Progenitor cell of endocrine pancreas (in vitro differentiated cells): ENCODE measurements around the gene SYT5. TPM values are rescaled to one million over a fixed set of nuclear protein-coding genes. Genes with fewer than 3 reads are reported as not detected.

Experiments
- DNase-seq: peaks from one replicate; pipeline ENCODE4 v3.0.0; 2021; ENCODE audit warnings: low spot score; ENCODE audit not compliant: unreplicated experiment
- H3K27ac Mint-ChIP-seq: 2 replicates; pipeline ENCODE4 v1.8.0; 2021; ENCODE audit warnings: mild to moderate bottlenecking, moderate library complexity, mixed read lengths
- H3K27me3 Mint-ChIP-seq: 2 replicates; pipeline ENCODE4 v1.8.0; 2021; ENCODE audit warnings: mixed read lengths
- H3K36me3 Mint-ChIP-seq: 2 replicates; pipeline ENCODE4 v1.8.0; 2022; ENCODE audit warnings: mixed read lengths; ENCODE audit not compliant: insufficient read depth
- H3K4me1 Mint-ChIP-seq: 2 replicates; pipeline ENCODE4 v1.8.0; 2021; ENCODE audit warnings: low read depth, mixed read lengths
- H3K4me3 Mint-ChIP-seq: 2 replicates; pipeline ENCODE4 v1.8.0; 2021; ENCODE audit warnings: low read depth, mild to moderate bottlenecking, moderate library complexity, mixed read lengths
- H3K9me3 Mint-ChIP-seq: 2 replicates; pipeline ENCODE4 v1.8.0; 2021; ENCODE audit warnings: low read depth, mixed read lengths
- CTCF ChIP-seq: fragments of 200-600 bp; sonication (generic); IDR thresholded peaks from one replicate; pipeline ENCODE4 v1.5.0; 2021; ENCODE audit warnings: antibody characterized with exemption, mild to moderate bottlenecking; ENCODE audit not compliant: unreplicated experiment
- total RNA-seq: library from RNA; stranded (reverse); gene quantifications from 2 replicates; pipeline ENCODE4 v1.2.1, GENCODE V29; 2021

Gene SYT5
- total RNA-seq, 1 donor from 2014 or later, result 4.8 TPM

- Mint-ChIP-seq H3K4me3 (no peak overlapping the region), H3K27me3 (peaks cover 32% of the 10 kb centered on the region), H3K9me3 (no peaks in the 10 kb centered on the region), H3K27ac (no peak overlapping the region), H3K4me1 (peaks cover 2% of the 10 kb centered on the region), H3K36me3 (no peaks in the 10 kb centered on the region)
- TF ChIP-seq CTCF, result no peak
- no peak for DNase-seq
Observed at GRCh38 chr19:55161571-55162322, 18.3 kb downstream of the SYT5 start.

- Mint-ChIP-seq H3K27ac (no peak overlapping the region), H3K27me3 (peaks cover 38% of the 10 kb centered on the region), H3K9me3 (no peaks in the 10 kb centered on the region), H3K4me1 (peaks cover 2% of the 10 kb centered on the region), H3K36me3 (no peaks in the 10 kb centered on the region), H3K4me3 (no peak overlapping the region)
- no peak for TF ChIP-seq CTCF
- DNase-seq, result no peak
Observed at GRCh38 chr19:55160986-55161365, 19.1 kb downstream of the SYT5 start.

- peak; percentile 92 for TF ChIP-seq CTCF
- H3K9me3 Mint-ChIP-seq, result no peaks in the 10 kb centered on the region
- H3K27ac Mint-ChIP-seq, result no peak overlapping the region
- no peaks in the 10 kb centered on the region for H3K36me3 Mint-ChIP-seq
- H3K4me1 Mint-ChIP-seq, result peaks cover 2% of the 10 kb centered on the region
- DNase-seq, result peak; percentile 85
- H3K4me3 Mint-ChIP-seq, result no peak overlapping the region
- H3K27me3 Mint-ChIP-seq, result peaks cover 38% of the 10 kb centered on the region
Observed at GRCh38 chr19:55160128-55160985, 19.7 kb downstream of the SYT5 start.

- no peak for TF ChIP-seq CTCF
- no peaks in the 10 kb centered on the region for H3K9me3 Mint-ChIP-seq
- H3K4me1 Mint-ChIP-seq, result peaks cover 2% of the 10 kb centered on the region
- DNase-seq, result no peak
- H3K4me3 Mint-ChIP-seq, result no peak overlapping the region
- peaks cover 43% of the 10 kb centered on the region for H3K27me3 Mint-ChIP-seq
- H3K36me3 Mint-ChIP-seq, result no peaks in the 10 kb centered on the region
- no peak overlapping the region for H3K27ac Mint-ChIP-seq
Observed at GRCh38 chr19:55158848-55159749, 21.0 kb downstream of the SYT5 start.

- peaks cover 39% of the 10 kb centered on the region for H3K27me3 Mint-ChIP-seq
- H3K36me3 Mint-ChIP-seq, result no peaks in the 10 kb centered on the region
- no peak overlapping the region for H3K27ac Mint-ChIP-seq
- no peak overlapping the region for H3K4me3 Mint-ChIP-seq
- no peak for DNase-seq
- no peaks in the 10 kb centered on the region for H3K9me3 Mint-ChIP-seq
- no peak for TF ChIP-seq CTCF
- H3K4me1 Mint-ChIP-seq, result peaks cover 2% of the 10 kb centered on the region
Observed at GRCh38 chr19:55158423-55158822, 21.7 kb downstream of the SYT5 start.
